HEK293T (cell line): Measurements from ENCODE around the gene RRAS.
"Not testable (repeated sequence)": the region's sequence is repeated elsewhere in the genome, so short reads cannot be mapped to it uniquely, and the experiment has no call there.

Experiments
- CTCF ChIA-PET: fragments of 350-600 bp; formaldehyde crosslinking; extraction: SDS; loops from one replicate; lab custom pipeline; 2021; ENCODE audit warnings: antibody characterized with exemption, inconsistent platforms; lab: Yijun Ruan, JAX
- POLR2A ChIA-PET: fragments of 350-600 bp; formaldehyde crosslinking; extraction: SDS; loops from one replicate; lab custom pipeline; 2020; ENCODE audit warnings: antibody characterized with exemption, inconsistent platforms; lab: Yijun Ruan, JAX
- DNase-seq: peaks from one replicate; pipeline ENCODE4 v3.0.0; 2012; ENCODE audit warnings: mixed read lengths; ENCODE audit errors: extremely low spot score
- ARNT ChIP-seq: fragments of 450-650 bp; IDR thresholded peaks from 2 replicates; pipeline ENCODE4 v1.6.1; 2017; ENCODE audit warnings: mild to moderate bottlenecking
- BHLHE40 ChIP-seq: fragments of 450-650 bp; IDR thresholded peaks from 2 replicates; pipeline ENCODE4 v1.6.1; 2016; ENCODE audit warnings: mild to moderate bottlenecking, moderate library complexity, borderline replicate concordance
- CTBP1 ChIP-seq: fragments of 450-650 bp; IDR thresholded peaks from 2 replicates; pipeline ENCODE4 v1.6.1; 2016; ENCODE audit warnings: borderline replicate concordance
- ELF4 ChIP-seq: fragments of 450-650 bp; IDR thresholded peaks from 2 replicates; pipeline ENCODE4 v1.6.1; 2017; ENCODE audit warnings: antibody characterized with exemption
- FOXA1 ChIP-seq: fragments of 450-650 bp; IDR thresholded peaks from 2 replicates; pipeline ENCODE4 v1.6.1; 2016; ENCODE audit warnings: mild to moderate bottlenecking
- FOXK2 ChIP-seq: fragments of 450-650 bp; IDR thresholded peaks from 2 replicates; pipeline ENCODE4 v1.6.1; 2016; ENCODE audit warnings: mild to moderate bottlenecking
- FOXM1 ChIP-seq: fragments of 450-650 bp; IDR thresholded peaks from 2 replicates; pipeline ENCODE4 v1.6.1; 2017; ENCODE audit warnings: mild to moderate bottlenecking, borderline replicate concordance
- HDGF ChIP-seq: fragments of 450-650 bp; IDR thresholded peaks from 2 replicates; pipeline ENCODE4 v1.6.1; 2017; ENCODE audit warnings: antibody characterized with exemption, borderline replicate concordance
- L3MBTL2 ChIP-seq: fragments of 450-650 bp; conservative IDR thresholded peaks from 2 replicates; pipeline ENCODE4 v1.6.1; 2016; ENCODE audit warnings: mild to moderate bottlenecking
- LEF1 ChIP-seq: fragments of 450-650 bp; IDR thresholded peaks from 2 replicates; pipeline ENCODE4 v1.6.1; 2017; ENCODE audit warnings: mild to moderate bottlenecking, borderline replicate concordance
- NFRKB ChIP-seq: fragments of 450-650 bp; IDR thresholded peaks from 2 replicates; pipeline ENCODE4 v1.6.1; 2016; ENCODE audit warnings: mild to moderate bottlenecking, moderate library complexity
- SP1 ChIP-seq: fragments of 450-650 bp; IDR thresholded peaks from 2 replicates; pipeline ENCODE4 v1.6.1; 2017
- SUZ12 ChIP-seq: fragments of 450-650 bp; IDR thresholded peaks from 2 replicates; pipeline ENCODE4 v1.6.1; 2016; ENCODE audit warnings: mild to moderate bottlenecking
- TARDBP ChIP-seq: fragments of 450-650 bp; IDR thresholded peaks from 2 replicates; pipeline ENCODE4 v1.6.1; 2016
- ZNF384 ChIP-seq: fragments of 450-650 bp; IDR thresholded peaks from 2 replicates; pipeline ENCODE4 v1.6.1; 2016
- TF ChIP-seq, protein P1 (sequence below): fragments of 450-650 bp; IDR thresholded peaks from 2 replicates; pipeline ENCODE4 v1.6.1; 2016

The RRAS gene

DNA sequence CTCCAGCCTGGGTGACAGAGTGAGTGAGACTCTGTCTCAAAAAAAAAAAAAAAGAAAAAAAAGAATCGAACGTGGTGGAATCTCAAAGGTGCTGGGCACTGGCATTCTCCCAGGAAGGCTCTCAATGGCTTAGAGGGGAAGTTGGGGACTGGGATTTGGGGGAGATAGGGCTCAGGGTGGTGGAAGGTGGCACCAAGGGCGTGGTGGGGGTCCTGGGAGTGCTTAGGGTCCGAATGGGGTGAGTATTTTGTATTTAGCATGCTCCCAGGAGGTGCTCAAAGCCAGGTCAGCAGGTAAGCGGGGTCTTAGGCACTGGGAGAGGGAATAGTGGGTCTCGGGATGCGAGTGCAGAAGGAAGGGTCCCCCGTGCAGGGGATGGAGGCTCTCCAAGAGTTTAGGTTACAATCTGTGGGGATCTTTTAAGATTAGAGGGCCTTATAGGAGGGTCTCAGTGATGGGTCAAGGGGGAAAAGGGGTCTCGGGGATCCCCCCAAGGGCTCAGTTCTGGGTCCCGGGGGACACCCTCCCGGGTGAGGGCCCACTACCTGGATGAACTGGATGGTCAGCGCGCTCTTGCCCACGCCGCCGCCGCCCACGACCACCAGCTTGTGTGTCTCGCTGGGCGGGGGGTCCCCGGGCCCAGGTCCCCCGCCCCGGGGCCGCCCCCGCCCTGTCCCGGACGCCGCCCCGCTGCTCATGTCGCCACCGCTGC is 386 bp downstream of the RRAS start:
- ChIA-PET CTCF (interaction anchor here (1.0 to 2.0 kb wide), 4 partner anchors 33 to 70 kb away, joined by 3 to 8 read pairs (median 6); partner anchors contain the start of gene PRMT1), POLR2A (interaction anchor here (0.8 to 3.1 kb wide), 19 partner anchors 10 to 226 kb away, joined by 3 to 61 read pairs (median 5); partner anchors contain the start of genes BCL2L12, IRF3, NOSIP and PRMT1)
- no peak for TF ChIP-seq FOXM1
- no peak for TF ChIP-seq FOXA1
- no peak for TF ChIP-seq SP1
- no peak for TF ChIP-seq NFRKB
- no peak for TF ChIP-seq TARDBP
- no peak for TF ChIP-seq ARNT
- no peak for TF ChIP-seq ZNF384
- no peak for TF ChIP-seq SUZ12
- TF ChIP-seq L3MBTL2, result no peak
- TF ChIP-seq CTBP1, result no peak
- TF ChIP-seq, protein P1, sequence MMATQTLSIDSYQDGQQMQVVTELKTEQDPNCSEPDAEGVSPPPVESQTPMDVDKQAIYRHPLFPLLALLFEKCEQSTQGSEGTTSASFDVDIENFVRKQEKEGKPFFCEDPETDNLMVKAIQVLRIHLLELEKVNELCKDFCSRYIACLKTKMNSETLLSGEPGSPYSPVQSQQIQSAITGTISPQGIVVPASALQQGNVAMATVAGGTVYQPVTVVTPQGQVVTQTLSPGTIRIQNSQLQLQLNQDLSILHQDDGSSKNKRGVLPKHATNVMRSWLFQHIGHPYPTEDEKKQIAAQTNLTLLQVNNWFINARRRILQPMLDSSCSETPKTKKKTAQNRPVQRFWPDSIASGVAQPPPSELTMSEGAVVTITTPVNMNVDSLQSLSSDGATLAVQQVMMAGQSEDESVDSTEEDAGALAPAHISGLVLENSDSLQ, result no peak
- TF ChIP-seq BHLHE40, result no peak
- TF ChIP-seq ELF4, result no peak
- no peak for TF ChIP-seq FOXK2
- TF ChIP-seq LEF1, result no peak
- TF ChIP-seq HDGF, result no peak
- no peak for DNase-seq

DNA sequence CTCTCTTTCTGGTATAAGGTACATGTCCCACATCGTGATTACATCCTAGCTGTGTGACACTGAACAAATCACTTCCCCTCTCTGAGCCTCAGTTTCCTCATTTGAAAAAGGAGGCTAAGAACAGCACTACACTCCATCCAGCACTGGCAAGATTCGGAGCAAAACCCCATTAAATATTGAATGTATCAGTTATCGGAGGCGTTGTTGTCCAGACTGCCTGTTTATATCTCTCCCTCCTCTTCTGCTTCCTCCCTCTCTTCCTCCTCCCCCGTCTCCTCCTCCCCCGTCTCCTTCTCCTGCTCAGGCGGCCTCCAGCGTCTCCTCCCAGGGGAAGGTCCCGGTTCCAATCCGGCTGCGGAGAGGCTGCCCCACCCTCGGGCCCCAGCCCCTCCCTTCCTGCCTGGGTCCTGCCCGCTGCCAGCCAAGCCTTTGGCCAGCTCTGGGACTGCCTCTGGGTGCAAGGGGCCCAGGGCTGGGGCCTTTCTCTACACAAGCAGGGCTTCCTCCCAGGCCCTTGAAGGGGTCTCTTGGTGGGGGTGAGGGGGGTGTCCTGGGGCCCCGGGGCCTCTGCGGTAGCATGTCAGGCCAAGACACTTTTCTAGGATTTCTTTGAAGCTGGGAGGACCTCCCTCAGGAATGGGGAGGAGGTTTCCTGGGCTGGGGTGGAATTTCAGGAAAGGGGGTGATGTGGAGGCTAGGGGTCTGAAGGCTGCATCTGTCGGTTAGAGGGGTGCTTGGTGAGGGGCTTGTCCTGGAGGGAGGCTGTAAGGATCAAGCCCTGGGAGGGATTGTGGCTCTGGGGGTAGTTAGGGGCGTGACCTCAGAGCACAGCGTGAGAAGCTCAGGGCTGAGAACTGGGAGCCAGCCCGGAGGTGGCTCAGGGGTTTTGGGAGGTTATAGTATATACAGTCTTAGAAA is 1.9 kb downstream of the RRAS start:
- POLR2A ChIA-PET, result interaction anchor here (1.5 kb wide), 1 partner anchor 39 kb away, joined by 4 read pairs; the partner anchor contains the start of gene PRMT1
- DNase-seq, result no peak
- no peak for TF ChIP-seq BHLHE40
- no peak for TF ChIP-seq L3MBTL2
- no peak for TF ChIP-seq FOXA1
- TF ChIP-seq SUZ12, result no peak
- no peak for TF ChIP-seq ARNT
- TF ChIP-seq CTBP1, result no peak
- no peak for TF ChIP-seq NFRKB
- CTCF ChIA-PET, result interaction anchor here (0.7 kb wide), 1 partner anchor 34 kb away, joined by 3 read pairs; no protein-coding TSS in a partner anchor

DNA sequence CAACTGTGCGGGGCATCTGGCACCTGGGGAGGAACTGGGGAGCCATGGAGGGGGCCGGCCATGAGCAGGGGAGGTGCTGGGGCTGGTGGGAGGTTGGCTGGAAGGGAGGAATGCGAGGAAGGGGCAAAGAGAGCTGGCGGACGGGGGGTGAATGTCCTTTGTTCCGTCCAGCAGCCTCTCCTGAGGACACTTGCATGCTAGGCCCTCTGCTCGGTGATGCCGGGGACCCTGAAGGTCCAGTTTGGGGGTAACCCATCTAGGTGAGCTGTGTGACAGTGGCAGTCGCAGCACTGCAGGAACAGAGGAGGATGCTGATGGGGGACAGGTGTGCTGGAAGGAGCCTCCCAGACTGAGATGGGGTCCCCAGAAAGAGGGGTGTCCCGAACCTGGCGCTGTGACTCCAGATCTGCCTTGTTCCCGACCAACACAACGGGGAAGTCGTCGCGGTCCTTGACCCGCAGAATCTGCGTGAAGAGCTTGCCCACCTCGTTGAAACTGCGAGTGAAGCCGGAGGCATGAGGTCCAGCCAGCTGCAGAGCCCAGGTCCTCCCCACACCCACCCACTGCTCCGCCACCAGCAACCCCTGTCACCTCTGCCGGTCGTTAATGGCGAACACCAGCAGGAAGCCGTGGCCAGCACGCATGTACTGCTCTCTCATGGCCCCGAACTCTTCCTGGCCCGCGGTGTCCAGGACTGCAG is 3.6 kb downstream of the RRAS start:
- CTCF ChIA-PET, result interaction anchor here (0.6 kb wide), 1 partner anchor 40 kb away, joined by 3 read pairs; no protein-coding TSS in a partner anchor

DNA sequence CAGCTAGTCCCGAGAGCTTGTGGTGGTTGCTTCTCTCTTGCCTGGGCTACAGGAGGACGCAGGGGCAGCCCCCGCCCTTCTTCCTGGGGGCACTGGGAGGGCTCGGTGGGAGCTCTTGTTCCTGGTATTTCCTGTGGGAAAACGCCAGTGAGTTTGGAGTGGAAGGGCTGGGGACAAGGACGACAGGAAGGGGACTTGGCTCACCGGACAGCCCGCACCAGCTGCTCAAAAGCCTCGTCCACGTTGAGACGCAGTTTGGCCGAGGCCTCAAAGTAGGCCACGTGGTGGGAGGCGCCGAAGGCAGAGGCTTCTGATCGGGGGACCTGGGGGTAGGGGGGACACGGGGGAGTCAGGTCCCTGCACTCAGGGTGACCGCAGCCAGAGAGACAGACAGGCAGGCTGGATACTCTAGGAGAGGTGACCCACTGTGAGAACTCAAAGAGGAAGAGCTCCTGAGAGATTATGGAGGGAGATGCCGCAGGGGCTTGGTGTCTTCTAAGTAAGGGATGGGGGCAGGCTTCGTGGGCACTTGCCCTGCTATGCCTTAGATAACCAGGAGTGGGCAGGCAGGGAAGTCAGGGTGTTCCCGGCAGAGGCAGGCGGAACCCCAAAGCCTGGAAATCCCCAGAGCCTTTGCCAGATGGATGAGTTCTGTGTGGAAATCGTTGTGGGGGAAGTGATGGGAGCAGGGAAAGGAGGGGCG is 4.3 kb downstream of the RRAS start:
- CTCF ChIA-PET, result no interaction called here
- no peak for DNase-seq

More for the DNA sequence above, 3.6 kb downstream of the RRAS start:
- POLR2A ChIA-PET, result no interaction called here
- DNase-seq, result no peak
- TF ChIP-seq FOXM1 (no peak), SP1 (no peak), TARDBP (no peak), L3MBTL2 (no peak), ELF4 (no peak), ARNT (no peak), FOXK2 (no peak), LEF1 (no peak), FOXA1 (no peak)

DNA sequence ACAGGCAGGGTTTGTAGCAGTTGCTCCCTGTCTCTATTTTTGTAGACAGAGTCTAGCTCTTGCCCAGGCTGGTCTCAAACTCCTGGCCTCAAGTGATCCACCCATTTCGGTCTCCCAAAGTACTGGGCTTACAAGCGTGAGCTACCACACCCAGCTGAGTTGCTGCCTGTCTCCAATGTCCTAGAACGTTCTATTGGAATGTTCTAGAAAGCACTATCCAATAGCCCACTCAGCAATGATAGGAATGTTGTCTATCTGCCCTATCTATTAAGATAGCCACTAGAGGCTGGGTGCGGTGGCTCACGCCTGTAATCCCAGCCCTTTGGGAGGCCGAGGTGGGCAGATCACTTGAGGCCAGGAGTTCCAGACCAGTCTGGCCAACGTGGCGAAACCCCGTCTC is 6.7 kb downstream of the RRAS start:
- DNase-seq, POLR2A ChIA-PET, CTCF ChIA-PET: not testable (repeated sequence)

More for the DNA sequence above, 4.3 kb downstream of the RRAS start:
- TF ChIP-seq FOXK2 (no peak), TARDBP (no peak), FOXM1 (no peak), L3MBTL2 (no peak)
- POLR2A ChIA-PET, result no interaction called here

DNA sequence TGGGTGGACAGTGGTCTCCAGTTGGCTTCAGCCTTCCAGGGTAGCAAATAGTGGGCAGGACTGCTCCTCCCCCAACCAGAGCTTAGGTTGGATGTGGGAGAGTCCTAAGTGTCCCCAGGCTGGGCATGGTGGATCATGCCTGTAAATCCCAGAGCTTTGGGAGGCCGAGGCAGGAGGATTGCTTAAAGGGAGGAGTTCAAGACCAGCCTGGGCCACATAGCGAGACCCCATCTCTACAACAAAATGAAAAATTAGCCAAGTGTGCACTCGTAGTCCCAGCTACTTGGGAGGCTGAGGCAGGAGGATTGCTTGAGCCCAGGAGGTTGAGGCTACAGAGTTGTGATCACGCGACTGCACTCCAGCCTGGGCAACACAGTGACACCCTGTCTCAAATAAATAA is 7.4 kb downstream of the RRAS start:
- ChIA-PET CTCF (no interaction called here), POLR2A (no interaction called here)
- DNase-seq, result no peak
- TF ChIP-seq LEF1 (no peak), SUZ12 (no peak)

- DNase-seq, result no peak
- no peak for TF ChIP-seq ZNF384
- TF ChIP-seq ARNT, result no peak
- no peak for TF ChIP-seq NFRKB
- TF ChIP-seq TARDBP, result no peak
- no peak for TF ChIP-seq FOXA1
- TF ChIP-seq SP1, result no peak
- TF ChIP-seq CTBP1, result no peak
- TF ChIP-seq, protein P1, result no peak
- ChIA-PET POLR2A (no interaction called here), CTCF (no interaction called here)
These were observed 8.2 kb downstream of the RRAS start for GRCh38 chr19:49631610-49632192.
